CD4-positive, alpha-beta T cell treated with Interleukin-12 subunit alpha and Interleukin-12 subunit beta, for 1 hour (primary cell): ENCODE results near the gene HSPA14.
"Not testable (repeated sequence)": the region's sequence is repeated elsewhere in the genome, so short reads cannot be mapped to it uniquely, and the experiment has no call there.

Experiments used
- DNase-seq: peaks from one replicate; pipeline ENCODE4 v3.0.0-alpha.2; 2020

The HSPA14 gene, protein sequence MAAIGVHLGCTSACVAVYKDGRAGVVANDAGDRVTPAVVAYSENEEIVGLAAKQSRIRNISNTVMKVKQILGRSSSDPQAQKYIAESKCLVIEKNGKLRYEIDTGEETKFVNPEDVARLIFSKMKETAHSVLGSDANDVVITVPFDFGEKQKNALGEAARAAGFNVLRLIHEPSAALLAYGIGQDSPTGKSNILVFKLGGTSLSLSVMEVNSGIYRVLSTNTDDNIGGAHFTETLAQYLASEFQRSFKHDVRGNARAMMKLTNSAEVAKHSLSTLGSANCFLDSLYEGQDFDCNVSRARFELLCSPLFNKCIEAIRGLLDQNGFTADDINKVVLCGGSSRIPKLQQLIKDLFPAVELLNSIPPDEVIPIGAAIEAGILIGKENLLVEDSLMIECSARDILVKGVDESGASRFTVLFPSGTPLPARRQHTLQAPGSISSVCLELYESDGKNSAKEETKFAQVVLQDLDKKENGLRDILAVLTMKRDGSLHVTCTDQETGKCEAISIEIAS

GRCh38 chr10:14837757-14838581 is at the start of gene HSPA14, which contains the start of the genes CDNF and MSANTD7:
Gene HSPA14, plus strand, starts transcription at chr10:14838306. Its CDS starts 97 bp downstream, at chr10:14838403.
Gene CDNF, minus strand, starts transcription at chr10:14838037. Its CDS starts 91 bp downstream, at chr10:14837946.
Gene MSANTD7, plus strand, starts transcription at chr10:14838306. Its CDS starts 3,979 bp downstream, at chr10:14842285.
- DNase-seq: peak; percentile 99

DNA sequence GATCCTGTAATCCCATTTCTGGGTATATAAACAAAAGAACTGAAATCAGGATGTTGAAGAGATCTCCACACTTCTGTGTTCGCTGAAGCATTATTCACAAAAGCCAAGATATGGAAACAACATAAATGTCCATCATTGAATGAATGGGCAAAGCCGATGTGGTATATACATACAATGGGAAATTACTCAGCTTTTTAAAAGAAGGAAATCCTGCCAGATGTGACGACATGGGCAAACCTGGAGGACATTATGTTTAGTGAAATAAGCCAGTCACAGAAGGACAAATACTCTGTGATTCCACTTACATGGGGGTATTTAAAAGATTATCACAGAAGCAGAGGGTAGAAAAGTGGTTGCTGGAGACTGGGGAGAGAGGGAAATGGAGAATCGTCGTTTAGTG is 39.5 kb upstream of the HSPA14 start:
- no peak for DNase-seq

DNA sequence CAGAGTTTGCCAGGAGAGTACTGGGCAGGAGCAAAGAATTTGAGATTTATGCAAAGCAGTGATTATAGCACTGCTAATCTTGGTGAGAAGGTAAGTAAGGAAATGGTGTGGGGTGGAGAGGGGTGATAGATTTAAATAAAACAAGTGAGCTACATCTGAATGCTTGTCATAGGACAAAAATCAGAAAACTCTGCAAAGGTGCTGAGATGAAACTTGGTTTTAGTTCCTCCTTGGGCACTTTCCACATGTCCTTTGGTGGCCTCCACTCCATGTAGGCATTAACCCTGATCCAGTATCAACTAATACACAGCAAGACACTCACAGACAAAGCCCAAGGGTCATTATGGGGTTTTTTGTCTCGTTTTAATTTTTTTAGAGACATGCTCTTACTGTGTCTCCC is 37.7 kb upstream of the HSPA14 start:
- no peak for DNase-seq

- DNase-seq: no peak
Measured at GRCh38 chr10:14801723-14802122, 36.4 kb upstream of the HSPA14 start.

DNA sequence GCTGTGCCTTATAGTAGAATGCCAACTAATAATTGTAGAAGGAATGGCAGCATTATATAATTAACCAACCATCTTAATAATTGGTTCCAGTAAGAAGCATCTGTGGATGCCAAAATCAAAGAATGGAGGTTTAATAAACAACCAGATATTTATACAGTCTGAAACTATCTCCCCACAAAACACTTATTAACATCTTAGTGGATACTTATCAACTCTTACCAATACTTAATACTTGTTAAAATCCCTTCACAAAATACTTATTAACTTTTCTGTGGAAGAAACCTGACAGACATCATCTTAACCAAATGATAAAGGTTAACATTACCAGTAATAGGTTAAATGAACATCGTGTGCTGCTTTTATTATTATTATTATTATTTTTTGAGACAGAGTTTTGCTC is 34.3 kb upstream of the HSPA14 start:
- no peak for DNase-seq

DNA sequence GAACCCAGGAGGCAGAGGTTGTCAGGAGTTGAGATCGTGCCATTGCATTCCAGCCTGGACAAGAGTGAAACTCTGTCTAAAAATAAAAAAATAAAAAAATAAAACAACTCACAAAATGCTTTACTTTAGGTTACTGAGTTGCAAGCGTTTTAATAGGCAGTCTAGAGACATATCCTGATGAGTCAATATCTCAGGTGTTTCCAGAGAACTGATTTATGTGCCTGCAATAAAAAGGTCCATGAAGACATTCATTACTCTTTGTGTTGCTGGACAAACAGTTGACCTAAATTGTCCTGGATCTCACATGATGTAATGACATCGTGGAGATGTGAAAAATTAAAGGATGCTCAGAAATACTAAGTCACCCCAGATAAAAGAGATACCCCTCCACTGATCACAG is 31.8 kb upstream of the HSPA14 start:
- DNase-seq: no peak

DNA sequence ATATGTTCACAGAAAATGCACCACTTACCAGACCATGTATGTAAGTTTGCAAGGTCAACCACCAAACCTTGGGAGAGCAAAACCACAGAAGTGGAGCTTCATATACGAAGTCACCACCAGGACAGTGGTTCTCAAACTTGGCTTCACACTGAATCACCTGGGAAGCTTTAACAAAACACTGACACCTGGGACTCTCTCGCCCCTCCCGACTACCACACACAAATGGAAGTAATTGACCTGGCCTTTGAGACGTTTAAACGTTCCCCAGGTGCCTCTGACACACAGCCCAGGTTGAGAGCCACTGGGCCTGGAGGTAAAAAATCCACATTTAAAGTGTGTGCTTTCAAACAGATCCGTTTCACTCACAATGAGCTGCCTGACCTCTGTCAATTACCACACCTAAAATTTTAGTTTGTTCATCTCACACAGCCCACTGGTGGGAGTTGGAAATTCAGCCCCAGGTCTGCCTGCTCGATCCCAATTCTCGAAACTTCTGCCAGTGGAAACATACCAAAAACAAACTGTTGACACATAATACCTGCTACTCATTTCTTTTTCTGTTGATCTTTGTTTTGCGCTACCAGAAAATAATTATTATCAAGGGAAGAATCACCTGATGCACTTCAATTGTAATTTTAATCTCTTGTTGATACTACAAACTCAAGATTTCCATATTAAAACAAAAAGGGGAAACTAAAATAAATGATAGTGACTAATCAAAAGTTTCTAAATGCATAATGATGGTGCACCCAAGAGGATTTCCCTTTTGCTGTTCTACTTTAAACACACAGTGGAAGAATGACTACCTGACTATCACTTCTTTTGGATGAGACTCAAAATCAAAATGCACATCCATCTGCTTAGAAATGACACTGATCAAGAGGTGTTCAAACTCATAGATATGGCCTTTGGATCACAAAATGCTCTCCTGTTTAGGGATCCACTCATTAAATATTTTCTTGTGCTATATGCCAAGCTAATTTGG is 26.8 kb upstream of the HSPA14 start:
- no peak for DNase-seq

DNA sequence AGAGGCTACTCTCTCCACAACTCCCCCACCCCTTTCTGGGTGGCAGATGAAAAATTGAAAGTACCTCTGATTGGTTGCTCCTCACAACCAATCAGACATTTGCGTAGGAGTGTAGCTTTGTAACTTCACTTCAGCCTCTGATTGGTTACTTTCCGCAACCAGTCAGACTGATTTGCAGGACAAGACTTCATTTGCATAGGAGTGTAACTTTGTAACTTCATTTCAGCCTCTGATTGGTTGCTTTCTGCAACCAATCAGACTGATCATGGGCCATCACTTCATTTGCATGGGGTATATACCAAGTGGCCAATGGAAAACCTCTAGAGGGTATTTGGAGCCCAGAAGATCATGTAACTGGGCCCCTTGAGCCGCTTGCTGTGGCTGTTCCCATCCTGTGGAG is 25.8 kb upstream of the HSPA14 start:
- DNase-seq: no peak

DNA sequence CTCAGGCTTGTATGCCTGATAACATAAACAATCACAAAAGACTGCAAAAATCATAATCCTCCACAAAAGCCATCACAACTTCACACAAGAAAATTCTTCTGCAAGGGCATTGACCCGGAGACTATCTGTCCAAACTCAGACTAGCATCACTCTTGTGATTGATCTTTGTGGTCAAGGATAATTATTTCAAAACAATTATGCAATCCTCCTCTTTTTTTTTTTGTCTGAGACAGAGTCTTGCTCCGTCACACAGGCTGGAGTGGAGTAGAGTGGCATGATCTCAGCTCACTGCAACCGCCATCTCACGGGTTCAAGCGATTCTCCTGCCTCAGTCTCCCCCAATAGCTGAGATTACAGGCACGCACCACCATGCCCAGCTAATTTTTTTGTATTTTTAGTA is 22.4 kb upstream of the HSPA14 start:
- no peak for DNase-seq

- DNase-seq: not testable (repeated sequence)
Measured at GRCh38 chr10:14816717-14817116, 21.4 kb upstream of the HSPA14 start.

DNA sequence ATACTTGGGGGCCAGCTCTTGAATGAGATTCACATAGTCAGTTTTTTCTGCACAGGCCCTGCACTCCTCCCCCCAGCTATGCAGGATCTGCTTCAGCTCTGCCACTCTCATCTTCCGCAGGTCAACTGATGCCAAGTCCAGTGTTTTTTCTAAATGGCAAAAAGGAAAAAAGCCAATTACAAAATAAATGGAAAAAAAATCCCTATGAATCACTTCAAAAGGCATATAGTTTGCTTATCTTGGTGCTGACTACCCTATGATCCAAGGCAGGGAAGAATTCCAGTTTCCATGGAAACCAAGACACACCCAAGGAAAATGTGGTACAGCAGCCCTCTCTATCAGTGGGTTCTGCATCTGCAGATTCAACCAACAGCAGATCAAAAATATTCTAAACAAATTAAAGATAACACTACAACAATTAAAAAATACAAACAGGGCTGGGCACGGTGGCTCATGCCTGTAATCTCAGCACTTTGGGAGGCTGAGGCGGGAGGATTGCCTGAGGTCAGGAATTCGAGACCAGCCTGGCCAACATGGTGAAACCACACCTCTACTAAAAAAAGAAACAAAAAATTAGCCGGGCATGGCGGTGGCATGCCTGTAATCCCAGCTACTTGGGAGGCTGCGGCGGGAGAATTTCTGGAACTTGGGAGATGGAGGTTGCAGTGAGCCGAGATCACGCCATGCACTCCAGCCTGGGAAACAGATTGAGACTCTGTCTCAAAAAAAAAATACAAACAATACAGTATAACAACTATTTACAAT is 17.9 kb upstream of the HSPA14 start:
- DNase-seq: no peak

- DNase-seq: no peak
Measured at GRCh38 chr10:14820775-14821154, 17.3 kb upstream of the HSPA14 start.

DNA sequence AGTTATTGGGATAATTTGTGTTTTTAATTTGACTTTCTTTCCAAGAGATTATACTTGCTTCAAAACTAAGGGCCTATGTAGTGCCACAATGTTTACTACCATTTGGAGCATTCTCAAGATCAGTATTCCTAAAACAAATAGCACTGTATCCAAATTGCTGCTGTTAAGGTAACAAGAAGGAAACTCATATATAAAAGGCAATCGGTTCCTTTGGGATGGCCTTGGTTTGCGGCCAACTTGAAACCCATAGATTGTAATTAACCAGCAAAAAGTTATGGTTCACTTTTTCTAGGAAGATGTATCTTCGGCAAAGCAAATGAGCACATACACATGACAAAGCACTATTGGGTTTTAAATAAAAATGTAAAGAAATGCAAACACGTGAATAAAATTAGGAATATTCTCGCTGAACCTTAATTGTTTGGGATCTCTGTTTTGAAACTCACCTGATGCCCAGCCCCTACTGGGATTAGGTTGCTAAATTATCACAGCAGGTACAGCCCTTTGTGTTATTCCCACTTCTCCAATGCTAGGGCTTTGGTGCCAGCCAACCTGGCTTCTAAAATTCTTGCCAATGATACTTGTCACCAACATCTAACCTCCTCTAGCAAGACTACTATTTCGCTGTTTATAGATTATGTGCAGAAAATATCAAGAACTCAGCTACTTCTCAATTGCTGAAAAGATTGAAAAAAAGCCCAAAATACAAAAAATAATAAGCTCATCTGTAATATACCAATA is 16.3 kb upstream of the HSPA14 start:
- no peak for DNase-seq

DNA sequence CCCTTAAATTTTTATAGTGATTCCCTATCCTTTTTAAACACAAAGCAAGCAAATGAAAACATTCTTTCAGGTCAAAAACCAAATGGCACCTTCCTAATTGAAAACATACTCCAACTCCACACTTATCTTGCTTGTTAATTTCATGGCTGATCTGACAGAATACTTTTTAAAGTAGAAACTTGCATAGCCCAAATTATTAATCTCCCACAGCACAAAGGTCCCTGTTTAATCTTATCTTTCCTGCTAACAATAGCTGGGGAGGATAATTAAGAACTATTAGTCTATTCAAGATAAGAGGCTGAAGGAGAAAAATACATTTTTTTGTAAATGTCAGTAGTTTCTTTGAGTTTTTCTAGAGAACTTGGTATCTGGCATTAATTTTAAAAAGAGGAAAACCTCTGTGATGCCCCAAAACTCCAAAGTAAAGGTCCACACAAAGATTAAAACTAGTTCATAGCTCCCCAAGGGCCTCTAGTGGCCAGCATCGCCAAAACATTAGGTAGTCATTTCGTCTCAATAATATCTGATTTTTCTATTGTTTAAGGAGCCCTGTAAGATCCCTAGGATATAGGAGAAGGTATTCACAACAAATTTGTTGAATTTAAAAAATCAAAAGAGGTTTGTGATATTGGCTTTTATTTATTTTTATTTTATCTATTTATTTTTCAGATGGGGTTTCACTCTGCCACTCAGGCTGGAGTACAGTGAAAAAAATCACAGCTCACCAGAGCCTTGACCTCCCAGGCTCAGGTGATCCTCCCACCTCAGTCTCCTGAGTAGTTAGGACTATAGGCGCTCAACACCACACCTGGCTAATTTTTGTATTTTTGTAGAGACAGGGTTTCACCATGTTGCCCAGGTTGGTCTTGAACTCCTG is 15.0 kb upstream of the HSPA14 start:
- peak; percentile 63 for DNase-seq

- DNase-seq: no peak
Measured at GRCh38 chr10:14823966-14824365, 14.1 kb upstream of the HSPA14 start.

GRCh38 chr10:14826076-14826829 is 11.9 kb upstream of the HSPA14 start:
- no peak for DNase-seq

- DNase-seq: no peak
Measured at GRCh38 chr10:14833106-14833505, 5.0 kb upstream of the HSPA14 start.

DNA sequence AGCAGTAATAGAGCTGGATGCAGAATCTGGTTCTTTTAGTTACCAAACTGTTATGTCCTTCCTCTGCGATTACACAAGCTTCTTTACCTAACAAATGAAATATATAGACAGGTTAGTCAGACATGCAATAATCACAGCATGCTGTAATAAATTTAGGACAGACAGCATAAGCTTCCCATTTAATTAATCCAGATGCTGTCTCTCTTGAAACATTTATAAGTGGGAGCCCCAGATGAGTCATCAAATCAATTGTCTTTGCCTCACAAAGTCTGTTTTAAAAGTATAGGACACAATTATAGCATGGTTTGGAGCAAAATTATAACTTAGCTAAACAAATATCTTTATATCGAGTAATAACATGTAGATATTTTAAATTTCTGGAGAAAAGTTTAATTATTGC is 1.9 kb upstream of the HSPA14 start:
- DNase-seq: no peak
